Neural cell (in vitro differentiated cells): Measurements from ENCODE around the gene PRKAG2. TPM values are rescaled to one million over a fixed set of nuclear protein-coding genes. Genes with fewer than 3 reads are reported as not detected.

Experiments used
- H2AFZ ChIP-seq: fragments of 200-600, 300-800 bp; sonication (generic), shearing (Covaris generic); 2 replicates; pipeline ENCODE4 v1.6.0; 2014; ENCODE audit warnings: low read depth, mild to moderate bottlenecking, antibody characterized with exemption, low read length, moderate library complexity
- H3F3A ChIP-seq: fragments of 200-600 bp; shearing (Covaris generic); 2 replicates; pipeline ENCODE4 v1.6.1; 2016; ENCODE audit warnings: mild to moderate bottlenecking, moderate library complexity, mixed read lengths, antibody characterized with exemption, low read length; ENCODE audit not compliant: insufficient read depth, poor library complexity, severe bottlenecking
- H3K27ac ChIP-seq: fragments of 200-600, 300-800 bp; sonication (generic), shearing (Covaris generic); 2 replicates; pipeline ENCODE4 v1.5.1; 2014; ENCODE audit warnings: mild to moderate bottlenecking, low read length, moderate library complexity
- H3K27me3 ChIP-seq: fragments of 300-800, 200-600 bp; sonication (generic), shearing (Covaris generic); 2 replicates; pipeline ENCODE4 v1.6.0; 2014; ENCODE audit warnings: mild to moderate bottlenecking, low read depth, low read length, moderate library complexity; ENCODE audit not compliant: insufficient read depth
- H3K36me3 ChIP-seq: fragments of 300-800, 200-600 bp; sonication (generic), shearing (Covaris generic); 2 replicates; pipeline ENCODE4 v1.5.1; 2014; ENCODE audit warnings: mild to moderate bottlenecking, antibody characterized with exemption, low read length, moderate library complexity; ENCODE audit not compliant: insufficient read depth
- H3K4me2 ChIP-seq: fragments of 300-800, 200-600 bp; sonication (generic), shearing (Covaris generic); 2 replicates; pipeline ENCODE4 v1.6.0; 2014; ENCODE audit warnings: mild to moderate bottlenecking, low read length
- H3K4me3 ChIP-seq: fragments of 300-800, 200-600 bp; sonication (generic), shearing (Covaris generic); 2 replicates; pipeline ENCODE4 v1.5.1; 2014; ENCODE audit warnings: mild to moderate bottlenecking, low read length, moderate library complexity
- H3K79me2 ChIP-seq: fragments of 200-600 bp; shearing (Covaris generic); replicated peaks from 2 replicates; pipeline ENCODE4 v1.6.0; 2014; ENCODE audit warnings: mild to moderate bottlenecking, low read length, moderate library complexity; ENCODE audit not compliant: insufficient read depth
- H3K9ac ChIP-seq: fragments of 300-800, 200-600 bp; sonication (generic), shearing (Covaris generic); 2 replicates; pipeline ENCODE4 v1.6.1; 2016; ENCODE audit warnings: mild to moderate bottlenecking, low read length, mixed read lengths
- H3K9me2 ChIP-seq: fragments of 200-600 bp; shearing (Covaris generic); 2 replicates; pipeline ENCODE4 v1.6.1; 2016; ENCODE audit warnings: mild to moderate bottlenecking, low read length, mixed read lengths; ENCODE audit not compliant: insufficient read depth
- H3K9me3 ChIP-seq: fragments of 200-600, 300-800 bp; sonication (generic), shearing (Covaris generic); 2 replicates; pipeline ENCODE4 v1.6.1; 2016; ENCODE audit warnings: mild to moderate bottlenecking, mixed run types, low read length, moderate library complexity, mixed read lengths
- H4K20me1 ChIP-seq: fragments of 200-600 bp; shearing (Covaris generic); 2 replicates; pipeline ENCODE4 v1.6.1; 2016; ENCODE audit warnings: mild to moderate bottlenecking, mixed run types; ENCODE audit not compliant: insufficient read depth
- CTCF ChIP-seq: fragments of 450-650 bp; IDR thresholded peaks from 2 replicates; pipeline ENCODE4 v1.5.1; 2014; ENCODE audit warnings: antibody characterized with exemption, mild to moderate bottlenecking, moderate library complexity; ENCODE audit not compliant: poor library complexity, severe bottlenecking
- EP300 ChIP-seq: fragments of 450-650 bp; conservative IDR thresholded peaks from 2 replicates; pipeline ENCODE4 v1.6.1; 2014; ENCODE audit warnings: antibody characterized with exemption, mild to moderate bottlenecking, moderate library complexity; ENCODE audit not compliant: poor library complexity, severe bottlenecking
- EZH2 ChIP-seq: fragments of 200-600, 300-800 bp; shearing (Covaris generic), sonication (generic); IDR thresholded peaks from 2 replicates; pipeline ENCODE4 v1.6.1; 2014; ENCODE audit warnings: antibody characterized with exemption, low read length, borderline replicate concordance, mild to moderate bottlenecking; ENCODE audit not compliant: insufficient read depth, poor library complexity, severe bottlenecking
- MXI1 ChIP-seq: fragments of 450-650 bp; conservative IDR thresholded peaks from 2 replicates; pipeline ENCODE4 v1.6.1; 2014; ENCODE audit warnings: antibody characterized with exemption, mild to moderate bottlenecking; ENCODE audit not compliant: poor library complexity, severe bottlenecking
- POLR2AphosphoS5 ChIP-seq: IDR thresholded peaks from 2 replicates; pipeline ENCODE4 v1.6.1; 2012
- RAD21 ChIP-seq: fragments of 450-650 bp; conservative IDR thresholded peaks from 2 replicates; pipeline ENCODE4 v1.6.1; 2014; ENCODE audit warnings: antibody characterized with exemption, mild to moderate bottlenecking, moderate library complexity
- SMC3 ChIP-seq: fragments of 450-650 bp; conservative IDR thresholded peaks from 2 replicates; pipeline ENCODE4 v1.6.1; 2014; ENCODE audit warnings: antibody characterized with exemption, mild to moderate bottlenecking, moderate library complexity; ENCODE audit not compliant: poor library complexity
- TAF1 ChIP-seq: IDR thresholded peaks from 2 replicates; pipeline ENCODE4 v1.6.1; 2012; ENCODE audit warnings: low read depth
- polyA plus RNA-seq: library from polyadenylated mRNA; depleted of rRNA; stranded (reverse); fragments of >200 nt; gene quantifications from 2 replicates; pipeline ENCODE4 v1.2.3, GENCODE V29; 2014
- TF ChIP-seq, protein P1 (sequence below): IDR thresholded peaks from 2 replicates; pipeline ENCODE4 v1.6.1; 2012; ENCODE audit warnings: borderline replicate concordance

PRKAG2 gene
- polyA plus RNA-seq, 1 donor from 2014 or later: 22.9 TPM

- Histone ChIP-seq H3K27ac (no peak overlapping the region), H3K9me2 (no peaks in the 10 kb centered on the region), H3K9ac (no peak overlapping the region), H3K36me3 (no peaks in the 10 kb centered on the region), H3F3A (no peaks in the 10 kb centered on the region), H3K4me2 (no peak overlapping the region), H3K27me3 (no peaks in the 10 kb centered on the region), H3K79me2 (no peaks in the 10 kb centered on the region), H2AFZ (no peak overlapping the region), H3K4me3 (no peak overlapping the region), H4K20me1 (no peaks in the 10 kb centered on the region), H3K9me3 (no peaks in the 10 kb centered on the region)
- TF ChIP-seq RAD21: no peak
- no peak for TF ChIP-seq MXI1
Observed at GRCh38 chr7:151869455-151869854, 7.5 kb downstream of the PRKAG2 start.

DNA sequence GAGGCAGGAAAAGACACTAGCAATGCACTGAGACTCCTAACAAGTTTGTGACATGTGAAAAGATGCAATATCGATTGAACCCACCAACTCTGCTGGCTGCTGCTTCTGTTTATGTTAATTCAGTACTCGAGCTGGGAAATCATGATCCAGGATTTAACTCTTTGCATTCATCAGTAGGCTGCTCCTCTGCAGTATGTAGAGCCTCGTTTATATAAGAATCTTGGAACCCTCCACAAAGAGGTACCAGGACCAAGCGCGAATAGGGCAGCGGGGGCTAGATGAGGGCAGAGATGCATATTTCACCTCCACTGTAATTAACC, 7.8 kb downstream of the PRKAG2 start:
- H3K27me3 ChIP-seq: no peaks in the 10 kb centered on the region
- H4K20me1 ChIP-seq: no peaks in the 10 kb centered on the region
- no peaks in the 10 kb centered on the region for H3K9me3 ChIP-seq
- no peaks in the 10 kb centered on the region for H3K36me3 ChIP-seq
- no peaks in the 10 kb centered on the region for H3F3A ChIP-seq
- no peak overlapping the region for H2AFZ ChIP-seq
- no peak overlapping the region for H3K27ac ChIP-seq
- no peak for TF ChIP-seq EZH2
- TF ChIP-seq, protein P1, sequence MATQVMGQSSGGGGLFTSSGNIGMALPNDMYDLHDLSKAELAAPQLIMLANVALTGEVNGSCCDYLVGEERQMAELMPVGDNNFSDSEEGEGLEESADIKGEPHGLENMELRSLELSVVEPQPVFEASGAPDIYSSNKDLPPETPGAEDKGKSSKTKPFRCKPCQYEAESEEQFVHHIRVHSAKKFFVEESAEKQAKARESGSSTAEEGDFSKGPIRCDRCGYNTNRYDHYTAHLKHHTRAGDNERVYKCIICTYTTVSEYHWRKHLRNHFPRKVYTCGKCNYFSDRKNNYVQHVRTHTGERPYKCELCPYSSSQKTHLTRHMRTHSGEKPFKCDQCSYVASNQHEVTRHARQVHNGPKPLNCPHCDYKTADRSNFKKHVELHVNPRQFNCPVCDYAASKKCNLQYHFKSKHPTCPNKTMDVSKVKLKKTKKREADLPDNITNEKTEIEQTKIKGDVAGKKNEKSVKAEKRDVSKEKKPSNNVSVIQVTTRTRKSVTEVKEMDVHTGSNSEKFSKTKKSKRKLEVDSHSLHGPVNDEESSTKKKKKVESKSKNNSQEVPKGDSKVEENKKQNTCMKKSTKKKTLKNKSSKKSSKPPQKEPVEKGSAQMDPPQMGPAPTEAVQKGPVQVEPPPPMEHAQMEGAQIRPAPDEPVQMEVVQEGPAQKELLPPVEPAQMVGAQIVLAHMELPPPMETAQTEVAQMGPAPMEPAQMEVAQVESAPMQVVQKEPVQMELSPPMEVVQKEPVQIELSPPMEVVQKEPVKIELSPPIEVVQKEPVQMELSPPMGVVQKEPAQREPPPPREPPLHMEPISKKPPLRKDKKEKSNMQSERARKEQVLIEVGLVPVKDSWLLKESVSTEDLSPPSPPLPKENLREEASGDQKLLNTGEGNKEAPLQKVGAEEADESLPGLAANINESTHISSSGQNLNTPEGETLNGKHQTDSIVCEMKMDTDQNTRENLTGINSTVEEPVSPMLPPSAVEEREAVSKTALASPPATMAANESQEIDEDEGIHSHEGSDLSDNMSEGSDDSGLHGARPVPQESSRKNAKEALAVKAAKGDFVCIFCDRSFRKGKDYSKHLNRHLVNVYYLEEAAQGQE: no peak
- TF ChIP-seq RAD21: no peak
- no peak for TF ChIP-seq CTCF
- no peak for TF ChIP-seq TAF1
- no peak for TF ChIP-seq MXI1
- no peak for TF ChIP-seq EP300
- TF ChIP-seq POLR2AphosphoS5: no peak
- TF ChIP-seq SMC3: no peak
- no peak overlapping the region for H3K4me3 ChIP-seq
- no peaks in the 10 kb centered on the region for H3K9me2 ChIP-seq
- H3K79me2 ChIP-seq: no peaks in the 10 kb centered on the region
- no peak overlapping the region for H3K9ac ChIP-seq
- H3K4me2 ChIP-seq: no peak overlapping the region
